ENCODE data around the gene ZNF560. TPM values are rescaled to one million over a fixed set of nuclear protein-coding genes. Genes with fewer than 3 reads are reported as not detected.
"Not testable (repeated sequence)": the region's sequence is repeated elsewhere in the genome, so short reads cannot be mapped to it uniquely, and the experiment has no call there.

The ZNF560 gene
- total RNA-seq, result not detected
- long read RNA-seq, result 0 reads

DNA sequence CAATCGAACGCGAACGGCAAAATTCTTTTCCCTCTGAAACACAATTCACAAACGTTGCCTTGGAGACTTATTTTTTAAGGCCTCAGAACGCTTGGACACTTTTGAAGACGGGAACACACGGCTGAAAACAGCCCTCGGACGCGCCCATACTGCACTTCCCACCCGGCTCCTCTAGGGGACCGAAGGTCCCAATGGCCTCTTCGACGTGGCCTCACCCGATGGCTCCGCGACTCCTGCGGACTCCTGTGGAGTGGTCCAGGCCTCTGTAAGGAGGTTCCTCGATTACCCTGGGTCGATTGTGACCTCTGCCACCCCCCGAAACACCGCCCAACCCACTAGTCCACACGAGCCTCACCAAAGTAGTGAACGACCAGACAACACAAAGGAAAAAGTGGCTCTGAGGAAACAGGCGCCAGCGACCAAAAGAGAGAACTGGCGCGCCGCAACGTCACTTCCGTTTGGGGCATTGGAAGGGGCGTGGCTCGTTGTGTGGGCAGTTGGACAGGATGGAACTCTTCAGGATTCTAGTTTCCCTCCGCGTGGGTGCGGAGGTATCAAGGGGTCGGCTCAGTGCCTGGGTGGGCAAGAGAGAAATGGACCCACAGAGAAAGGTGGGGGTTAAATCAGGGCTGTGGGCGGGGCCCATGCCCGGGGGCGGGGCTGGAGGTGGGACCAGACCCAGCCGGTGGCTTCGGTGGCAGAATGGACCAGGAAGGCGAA, at the start of gene ZNF560:
Gene ZNF560, minus strand, starts transcription at position 434 of the 720 bp plus-strand sequence. CDS start 23,303 bp downstream, outside the sequence.
- H3K4me3 ChIP-seq, result no peak within 1 kb of the TSS
- DNase-seq (no peak), ATAC-seq (no peak)
- intact Hi-C loops (cut with DNase I), result no loop called here
- no peak within 1 kb of the TSS for H3K27ac ChIP-seq
- no peaks in the 10 kb centered on the region for H3K9me3 ChIP-seq
- TF ChIP-seq, protein P1, sequence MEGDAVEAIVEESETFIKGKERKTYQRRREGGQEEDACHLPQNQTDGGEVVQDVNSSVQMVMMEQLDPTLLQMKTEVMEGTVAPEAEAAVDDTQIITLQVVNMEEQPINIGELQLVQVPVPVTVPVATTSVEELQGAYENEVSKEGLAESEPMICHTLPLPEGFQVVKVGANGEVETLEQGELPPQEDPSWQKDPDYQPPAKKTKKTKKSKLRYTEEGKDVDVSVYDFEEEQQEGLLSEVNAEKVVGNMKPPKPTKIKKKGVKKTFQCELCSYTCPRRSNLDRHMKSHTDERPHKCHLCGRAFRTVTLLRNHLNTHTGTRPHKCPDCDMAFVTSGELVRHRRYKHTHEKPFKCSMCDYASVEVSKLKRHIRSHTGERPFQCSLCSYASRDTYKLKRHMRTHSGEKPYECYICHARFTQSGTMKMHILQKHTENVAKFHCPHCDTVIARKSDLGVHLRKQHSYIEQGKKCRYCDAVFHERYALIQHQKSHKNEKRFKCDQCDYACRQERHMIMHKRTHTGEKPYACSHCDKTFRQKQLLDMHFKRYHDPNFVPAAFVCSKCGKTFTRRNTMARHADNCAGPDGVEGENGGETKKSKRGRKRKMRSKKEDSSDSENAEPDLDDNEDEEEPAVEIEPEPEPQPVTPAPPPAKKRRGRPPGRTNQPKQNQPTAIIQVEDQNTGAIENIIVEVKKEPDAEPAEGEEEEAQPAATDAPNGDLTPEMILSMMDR (IDR thresholded peaks at IDR 0.05), result no peak
- TF ChIP-seq POLR2A (IDR thresholded peaks at IDR 0.05), result no peak
- no peaks in the 10 kb centered on the region for H3K4me1 ChIP-seq
- H3K27me3 ChIP-seq, result no peaks in the 10 kb centered on the region
- 4% methylated on average over 33 of the region's 44 CpGs for WGBS (ENCODE audit: insufficient coverage, low coverage, low lambda C conversion rate, missing lambda C conversion rate)
- no peaks in the 10 kb centered on the region for H3K36me3 ChIP-seq

DNA sequence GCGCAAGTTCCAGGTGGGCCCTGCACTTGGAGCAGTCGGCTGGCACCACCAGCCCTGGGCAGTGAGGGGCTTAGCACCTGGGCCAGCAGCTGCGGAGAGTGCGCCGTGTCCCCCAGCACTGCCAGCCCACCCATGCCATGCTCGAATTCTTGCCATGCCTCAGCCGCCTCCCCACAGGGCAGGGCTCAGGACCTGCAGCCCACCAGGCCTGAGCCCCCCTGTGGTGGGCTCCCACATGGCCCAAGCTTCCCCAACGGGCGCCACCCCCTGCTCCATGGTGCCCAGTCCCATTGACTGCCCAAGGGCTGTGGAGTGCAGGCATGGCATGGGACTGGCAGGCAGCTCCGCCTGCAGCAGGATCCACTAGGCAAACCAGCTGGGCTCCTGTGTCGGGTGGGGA, 49.5 kb upstream of the ZNF560 start:
- whole genome bisulfite sequencing (ENCODE audit: insufficient coverage, low coverage, low lambda C conversion rate, missing lambda C conversion rate), result no CpG with 5 or more reads among the region's 11 CpGs
- TF ChIP-seq, protein P1 (IDR thresholded peaks at IDR 0.05), result no peak
- TF ChIP-seq POLR2A (IDR thresholded peaks at IDR 0.05), result no peak
- ATAC-seq (no peak), DNase-seq (no peak)
- no peaks in the 10 kb centered on the region for H3K4me1 ChIP-seq
- H3K9me3 ChIP-seq, result peaks cover 0 to 2% (median 0%) of the 10 kb centered on the region in 4 donors
- intact Hi-C loops (cut with DNase I), result no loop called here
- no peaks in the 10 kb centered on the region for H3K27me3 ChIP-seq
- no peak overlapping the region for H3K4me3 ChIP-seq
- H3K36me3 ChIP-seq, result no peaks in the 10 kb centered on the region
- no peak overlapping the region for H3K27ac ChIP-seq

DNA sequence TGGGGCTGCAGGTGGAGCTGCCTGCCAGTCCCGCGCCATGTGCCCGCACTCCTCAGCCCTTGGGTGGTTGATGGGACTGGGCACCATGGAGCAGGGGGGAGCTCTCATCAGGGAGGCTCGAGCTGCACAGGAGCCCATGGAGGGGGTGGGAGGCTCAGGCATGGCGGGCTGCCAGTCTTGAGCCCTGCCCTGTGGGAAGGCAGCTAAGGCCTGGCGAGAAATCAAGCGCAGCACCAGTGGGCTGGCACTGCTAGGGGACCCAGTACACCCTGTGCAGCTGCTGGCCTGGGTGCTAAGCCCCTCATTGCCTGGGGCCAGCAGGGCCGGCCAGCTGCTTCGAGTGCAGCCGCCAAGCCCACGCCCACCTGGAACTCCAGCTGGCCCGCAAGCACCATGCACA, 42.9 kb upstream of the ZNF560 start:
- H3K27me3 ChIP-seq; H3K4me3 ChIP-seq; H3K27ac ChIP-seq; H3K4me1 ChIP-seq; ATAC-seq; intact Hi-C loops (cut with DNase I); H3K36me3 ChIP-seq; H3K9me3 ChIP-seq; DNase-seq: not testable (repeated sequence)
- WGBS (ENCODE audit: insufficient coverage, low coverage, low lambda C conversion rate, missing lambda C conversion rate), result no CpG with 5 or more reads among the region's 12 CpGs

DNA sequence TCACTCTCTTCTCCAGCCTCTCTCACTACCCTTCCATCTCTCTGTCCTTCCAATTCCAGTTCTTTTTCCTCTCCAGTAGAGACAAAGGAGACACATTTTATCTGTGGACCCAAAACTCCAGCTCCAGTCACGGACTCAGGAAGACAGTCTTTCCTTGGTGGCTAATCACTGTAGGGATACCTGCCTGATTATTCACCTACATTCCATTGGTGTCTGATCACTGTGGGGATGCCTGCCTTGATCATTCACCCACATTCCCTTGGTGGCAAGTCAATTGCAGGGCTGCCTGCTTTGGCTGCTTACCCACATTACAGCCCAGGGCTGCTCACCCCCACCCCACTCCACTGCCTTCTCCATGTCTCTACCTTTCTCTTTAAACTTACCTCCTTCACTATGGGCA, 41.5 kb upstream of the ZNF560 start:
- not testable (repeated sequence) for ATAC-seq

DNA sequence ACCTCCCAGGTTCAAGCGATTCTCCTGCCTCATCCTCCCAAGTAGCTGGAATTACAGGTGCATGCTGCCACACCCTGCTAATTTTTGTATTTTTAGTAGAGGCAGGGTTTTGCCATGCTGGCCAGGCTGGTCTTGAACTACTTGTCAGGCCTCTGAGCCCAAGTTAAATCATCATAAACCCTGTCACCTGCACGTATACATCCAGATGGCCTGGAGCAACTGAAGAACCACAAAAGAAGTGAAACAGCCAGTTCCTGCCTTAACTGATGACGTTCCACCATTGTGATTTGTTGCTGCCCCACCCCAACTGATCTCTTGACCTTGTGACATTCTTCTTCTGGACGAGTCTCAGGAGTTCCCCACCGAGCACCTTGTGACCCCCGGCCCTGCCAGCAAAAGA, 40.8 kb upstream of the ZNF560 start:
- DNase-seq; H3K27me3 ChIP-seq; ATAC-seq; H3K4me3 ChIP-seq; intact Hi-C loops (cut with DNase I); H3K9me3 ChIP-seq; H3K4me1 ChIP-seq: not testable (repeated sequence)
- WGBS (ENCODE audit: insufficient coverage, low coverage, low lambda C conversion rate, missing lambda C conversion rate), result 89% methylated on average over 5 of the region's 6 CpGs
- peaks cover 0 to 17% (median 2%) of the 10 kb centered on the region in 4 donors for H3K36me3 ChIP-seq
- peak overlapping the region in 2 of 3 donors; percentile 69 to 83 for H3K27ac ChIP-seq

More for the DNA sequence above, 41.5 kb upstream of the ZNF560 start:
- H3K4me1 ChIP-seq; H3K9me3 ChIP-seq; DNase-seq; H3K4me3 ChIP-seq; intact Hi-C loops (cut with DNase I); H3K27ac ChIP-seq; H3K27me3 ChIP-seq: not testable (repeated sequence)
- H3K36me3 ChIP-seq, result peaks cover 0 to 10% (median 0%) of the 10 kb centered on the region in 4 donors
- 100% methylated on average over 1 of the region's 1 CpG for WGBS (ENCODE audit: insufficient coverage, low coverage, low lambda C conversion rate, missing lambda C conversion rate)
